ENCODE results near the gene RXRA. TPM values are rescaled to one million over a fixed set of nuclear protein-coding genes. Genes with fewer than 3 reads are reported as not detected.

The RXRA gene
- total RNA-seq, 4 donors from 2014 or later: 53.3 to 87.8 (median 69.6) TPM

DNA sequence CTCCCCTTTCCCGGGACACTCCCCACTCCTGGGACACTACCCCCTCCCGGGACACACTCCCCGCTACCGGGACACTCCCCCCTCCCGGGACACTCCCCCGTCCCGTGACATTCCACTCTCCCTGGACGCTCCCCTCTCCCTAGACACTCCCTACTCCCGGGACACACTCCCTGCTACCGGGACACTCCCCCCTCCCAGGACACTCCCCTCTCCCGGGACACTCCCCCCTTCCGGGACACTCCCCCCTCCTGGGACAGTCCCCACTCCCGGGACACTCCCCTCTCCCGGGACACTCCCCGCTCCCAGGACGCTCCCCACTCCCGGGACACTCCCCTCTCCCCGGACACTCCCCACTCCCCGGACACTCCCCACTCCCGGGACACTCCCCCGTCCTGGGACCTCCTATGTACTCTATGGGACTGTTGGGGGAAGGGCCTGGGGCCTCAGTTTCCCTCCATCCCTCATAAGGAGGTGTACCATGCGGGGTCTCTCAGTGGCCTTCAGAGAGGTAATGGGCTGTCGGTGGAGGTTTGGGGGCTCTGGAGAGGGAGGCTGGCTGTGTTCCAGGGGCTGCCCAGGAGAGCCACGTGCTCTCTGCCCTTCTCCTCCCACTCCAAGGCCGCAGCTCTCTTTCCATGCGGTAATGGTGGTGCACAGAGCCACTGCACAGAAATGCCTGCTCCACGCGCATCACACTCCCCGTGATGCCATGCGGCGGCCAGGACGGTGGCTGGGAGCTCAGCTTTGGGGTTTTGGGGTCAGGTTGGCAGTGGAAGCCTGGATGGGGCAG lies 96.2 kb downstream of the RXRA start:
- TF ChIP-seq, protein P1, sequence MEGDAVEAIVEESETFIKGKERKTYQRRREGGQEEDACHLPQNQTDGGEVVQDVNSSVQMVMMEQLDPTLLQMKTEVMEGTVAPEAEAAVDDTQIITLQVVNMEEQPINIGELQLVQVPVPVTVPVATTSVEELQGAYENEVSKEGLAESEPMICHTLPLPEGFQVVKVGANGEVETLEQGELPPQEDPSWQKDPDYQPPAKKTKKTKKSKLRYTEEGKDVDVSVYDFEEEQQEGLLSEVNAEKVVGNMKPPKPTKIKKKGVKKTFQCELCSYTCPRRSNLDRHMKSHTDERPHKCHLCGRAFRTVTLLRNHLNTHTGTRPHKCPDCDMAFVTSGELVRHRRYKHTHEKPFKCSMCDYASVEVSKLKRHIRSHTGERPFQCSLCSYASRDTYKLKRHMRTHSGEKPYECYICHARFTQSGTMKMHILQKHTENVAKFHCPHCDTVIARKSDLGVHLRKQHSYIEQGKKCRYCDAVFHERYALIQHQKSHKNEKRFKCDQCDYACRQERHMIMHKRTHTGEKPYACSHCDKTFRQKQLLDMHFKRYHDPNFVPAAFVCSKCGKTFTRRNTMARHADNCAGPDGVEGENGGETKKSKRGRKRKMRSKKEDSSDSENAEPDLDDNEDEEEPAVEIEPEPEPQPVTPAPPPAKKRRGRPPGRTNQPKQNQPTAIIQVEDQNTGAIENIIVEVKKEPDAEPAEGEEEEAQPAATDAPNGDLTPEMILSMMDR (IDR thresholded peaks at IDR 0.05): no peak
- ATAC-seq (ENCODE audit: low FRiP score) (peak; percentile 46), DNase-seq (ENCODE audit: low spot score) (no peak)

DNA sequence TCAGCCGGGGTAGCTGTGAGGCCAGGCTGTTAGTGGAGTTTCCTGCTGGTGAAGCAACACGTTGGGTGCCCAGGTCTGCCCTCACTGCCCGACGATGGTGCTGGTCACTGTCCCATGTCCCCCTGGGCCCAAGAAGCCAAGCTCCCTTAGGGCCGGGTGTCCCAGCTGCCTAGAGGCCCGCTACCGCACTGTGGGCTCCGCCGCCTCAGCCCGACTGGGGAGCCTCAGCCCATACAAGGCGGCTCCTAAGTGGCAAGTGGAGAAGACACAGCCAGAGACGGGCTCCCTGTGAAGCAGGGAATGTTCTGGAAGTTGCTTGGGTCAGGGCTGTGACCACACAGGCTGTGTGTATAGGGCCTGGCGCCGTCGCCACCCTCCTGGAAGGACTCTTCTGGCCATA lies 96.9 kb downstream of the RXRA start:
- ATAC-seq (ENCODE audit: low FRiP score): peak; percentile 8
- TF ChIP-seq, protein P1 (IDR thresholded peaks at IDR 0.05): no peak
- no peak for DNase-seq (ENCODE audit: low spot score)

DNA sequence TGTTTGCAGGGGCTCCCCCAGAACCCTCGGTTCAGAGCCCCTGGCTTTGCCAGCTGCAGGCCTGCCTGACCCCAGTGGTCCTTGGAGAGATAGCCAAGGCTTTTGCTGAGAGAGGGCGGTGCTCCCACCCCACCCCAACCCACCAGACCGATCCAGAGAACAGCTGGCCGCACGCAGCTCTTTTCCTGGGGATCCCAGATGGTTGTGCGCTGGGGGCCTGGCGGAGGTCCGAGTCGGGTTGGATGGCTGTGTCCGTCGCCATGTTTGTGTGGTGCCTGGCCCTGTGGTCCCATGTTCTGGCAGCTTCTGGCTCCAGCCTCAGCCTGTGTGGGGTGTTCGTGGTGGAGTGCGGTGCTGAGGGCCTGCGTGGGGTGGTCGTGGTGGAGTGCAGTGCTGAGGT lies 97.5 kb downstream of the RXRA start:
- TF ChIP-seq, protein P1 (IDR thresholded peaks at IDR 0.05): no peak
- ATAC-seq (ENCODE audit: low FRiP score) (no peak), DNase-seq (ENCODE audit: low spot score) (no peak)

DNA sequence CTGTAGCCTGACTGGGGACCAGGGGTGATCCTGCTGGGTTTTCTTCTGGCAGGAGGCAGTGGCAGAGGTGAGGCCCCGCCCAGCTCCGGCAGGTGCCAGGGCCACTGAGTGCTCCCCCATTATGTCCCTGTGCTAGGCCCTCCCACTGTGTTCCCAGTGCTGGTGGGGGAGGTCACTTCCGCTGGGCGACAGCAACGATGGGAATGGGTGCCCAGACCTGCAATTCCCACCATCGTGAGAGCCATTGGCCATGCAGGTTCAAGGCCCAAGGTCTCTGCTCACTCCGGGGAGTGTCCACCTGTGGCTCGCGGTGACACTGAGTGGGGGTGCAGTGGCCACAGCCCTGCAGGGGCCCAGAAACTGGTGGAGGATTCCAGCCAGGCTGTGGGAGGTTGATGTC lies 98.6 kb downstream of the RXRA start:
- no peak for ATAC-seq (ENCODE audit: low FRiP score)
- DNase-seq (ENCODE audit: low spot score): no peak
- TF ChIP-seq, protein P1 (IDR thresholded peaks at IDR 0.05): no peak

DNA sequence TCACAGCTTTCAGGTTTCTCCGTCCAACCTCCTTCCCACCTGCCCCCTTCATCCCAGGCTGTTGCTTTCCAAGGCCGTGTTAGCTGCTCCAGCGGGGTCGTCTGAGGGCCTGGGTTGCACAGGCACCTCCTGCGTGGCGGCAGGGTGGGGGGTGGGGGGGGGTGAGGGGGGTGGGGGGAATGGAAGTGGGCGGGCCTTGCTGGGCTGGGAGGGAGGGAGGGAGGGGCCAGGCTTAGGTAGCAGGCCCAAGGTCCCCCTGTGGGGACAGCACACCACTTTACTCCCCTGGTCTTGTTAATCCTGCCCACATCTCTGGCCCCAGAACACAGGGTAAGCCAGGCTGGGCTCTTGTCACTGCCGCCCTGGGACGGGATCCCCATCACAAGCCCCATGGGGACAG lies 99.1 kb downstream of the RXRA start:
- no peak for ATAC-seq (ENCODE audit: low FRiP score)

DNA sequence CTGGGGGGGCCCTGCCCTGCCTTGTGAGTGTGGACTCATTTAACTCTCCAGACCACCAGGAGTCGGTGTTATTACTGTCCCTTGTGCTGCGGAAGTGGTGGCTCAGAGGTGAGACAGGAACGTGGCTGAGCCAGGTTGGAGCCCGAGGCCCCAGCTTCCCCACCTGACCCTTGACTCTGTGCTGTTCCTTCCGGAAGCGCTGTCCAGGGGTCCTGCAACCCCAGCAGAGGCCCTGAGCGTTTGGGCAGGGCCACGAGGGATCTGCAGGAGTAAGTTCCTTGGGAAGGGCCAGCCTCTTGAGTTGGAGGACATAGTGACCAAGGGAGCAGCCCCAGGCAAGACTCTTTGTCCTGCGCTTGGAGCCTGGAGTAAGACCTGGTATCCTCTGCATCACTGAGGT lies 99.6 kb downstream of the RXRA start:
- ATAC-seq (ENCODE audit: low FRiP score): no peak
- TF ChIP-seq, protein P1 (IDR thresholded peaks at IDR 0.05): no peak
- DNase-seq (ENCODE audit: low spot score): no peak

More for the DNA sequence above, 99.1 kb downstream of the RXRA start:
- DNase-seq (ENCODE audit: low spot score): no peak
- TF ChIP-seq, protein P1 (IDR thresholded peaks at IDR 0.05): no peak

DNA sequence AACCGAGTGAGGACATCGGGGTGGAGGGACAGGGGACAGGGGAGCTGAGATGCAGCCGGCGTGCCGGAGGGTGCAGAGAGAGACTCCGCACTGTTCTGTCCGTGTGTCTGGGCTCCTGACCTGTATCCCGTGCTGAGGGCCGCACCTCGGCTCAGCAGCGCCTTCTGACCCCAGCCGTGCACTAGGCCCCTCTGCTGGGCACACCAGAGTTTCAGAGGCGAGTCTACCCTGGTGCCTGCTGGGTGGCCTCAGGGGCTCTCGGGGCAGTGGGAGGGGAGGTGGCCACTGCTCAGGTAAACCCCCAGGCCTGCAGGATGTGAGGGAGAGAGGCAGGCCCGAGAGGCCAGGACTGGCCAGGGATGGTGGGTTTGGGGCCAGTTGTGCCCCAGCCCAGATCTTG lies 100.2 kb downstream of the RXRA start:
- DNase-seq (ENCODE audit: low spot score) (no peak), ATAC-seq (ENCODE audit: low FRiP score) (no peak)
- TF ChIP-seq, protein P1 (IDR thresholded peaks at IDR 0.05): no peak
